D721Med (cell line): Measurements from ENCODE around the gene DYRK1B.
"Not testable (repeated sequence)": the region's sequence is repeated elsewhere in the genome, so short reads cannot be mapped to it uniquely, and the experiment has no call there.

ENCODE experiments used
- DNase-seq: peaks from one replicate; pipeline ENCODE4 v3.0.0; 2011; ENCODE audit warnings: low spot score; ENCODE audit not compliant: insufficient read length
- FAIRE-seq: peaks from 2 replicates; lab custom pipeline; 2011; peaks lifted over from hg19 to GRCh38; lab: Jason Lieb, UNC
- CTCF ChIP-seq: IDR thresholded peaks from 2 replicates; pipeline ENCODE4 v1.5.1; 2012; ENCODE audit warnings: mild to moderate bottlenecking, control low read depth; ENCODE audit not compliant: insufficient read depth; ENCODE audit errors: missing control alignments

The DYRK1B gene

GRCh38 chr19:39833464-39834286 lies at the start of gene DYRK1B:
TSS of gene DYRK1B (minus strand) at chr19:39834162. CDS start at chr19:39831867, 2,295 bp downstream.
- no peak for FAIRE-seq
- no peak for TF ChIP-seq CTCF
- DNase-seq, result peak; percentile 92

GRCh38 chr19:39882645-39883044 lies 48.7 kb upstream of the DYRK1B start:
- not testable (repeated sequence) for DNase-seq, FAIRE-seq

- not testable (repeated sequence) for DNase-seq, FAIRE-seq
Observed at GRCh38 chr19:39881495-39882110, 47.6 kb upstream of the DYRK1B start.

GRCh38 chr19:39880241-39880640 lies 46.3 kb upstream of the DYRK1B start:
- DNase-seq, FAIRE-seq: not testable (repeated sequence)

More at GRCh38 chr19:39881495-39882110, 47.6 kb upstream of the DYRK1B start:
- peak; percentile 42 for TF ChIP-seq CTCF

- DNase-seq, FAIRE-seq: not testable (repeated sequence)
Observed at GRCh38 chr19:39879796-39880195, 45.8 kb upstream of the DYRK1B start.

GRCh38 chr19:39878866-39879265 lies 44.9 kb upstream of the DYRK1B start:
- not testable (repeated sequence) for DNase-seq, FAIRE-seq

GRCh38 chr19:39878398-39878797 lies 44.4 kb upstream of the DYRK1B start:
- DNase-seq, result no peak

GRCh38 chr19:39877982-39878381 lies 44.0 kb upstream of the DYRK1B start:
- not testable (repeated sequence) for FAIRE-seq, DNase-seq

More at GRCh38 chr19:39878398-39878797, 44.4 kb upstream of the DYRK1B start:
- no peak for FAIRE-seq
- no peak for TF ChIP-seq CTCF

- FAIRE-seq, DNase-seq: not testable (repeated sequence)
Observed at GRCh38 chr19:39877488-39877887, 43.5 kb upstream of the DYRK1B start.

- DNase-seq, FAIRE-seq: not testable (repeated sequence)
Observed at GRCh38 chr19:39876486-39876885, 42.5 kb upstream of the DYRK1B start.

- not testable (repeated sequence) for FAIRE-seq, DNase-seq
Observed at GRCh38 chr19:39875401-39875864, 41.5 kb upstream of the DYRK1B start.
